ENCODE results near the gene CEP131. TPM values are rescaled to one million over a fixed set of nuclear protein-coding genes. Genes with fewer than 3 reads are reported as not detected.

The CEP131 gene
- total RNA-seq, 5 donors from 2014 or later (not counting 1 experiment from before 2014, with no cell fraction given) = 9.0 to 15.8 (median 11.2) TPM

GRCh38 chr17:81176666-81177065, 46.1 kb downstream of the CEP131 start:
- no peak overlapping the region for H3K4me3 Mint-ChIP-seq
- no peaks in the 10 kb centered on the region for H3K9me3 ChIP-seq
- CTCF ChIA-PET = no interaction called here
- H3K27ac Mint-ChIP-seq = no peak overlapping the region
- no peak for ATAC-seq (replicated peaks in 1 of 4)
- no peak overlapping the region for H3K27ac ChIP-seq (ENCODE audit: low read length)
- POLR2A ChIA-PET = no interaction called here
- no peak for DNase-seq
- no peaks in the 10 kb centered on the region for H3K36me3 Mint-ChIP-seq
- no peak overlapping the region for H3K4me3 ChIP-seq (ENCODE audit: control insufficient read depth in 1 of 2, extremely low read depth in 1 of 2, low read length in 1 of 2)
- peaks cover 0 to 1% of the 10 kb centered on the region in 2 donors for H3K27me3 Mint-ChIP-seq
- WGBS (ENCODE audit: insufficient coverage) = 100% methylated on average over 3 of the region's 7 CpGs
- H3K36me3 ChIP-seq (ENCODE audit: control insufficient read depth in 2 of 2, extremely low read depth in 1 of 2, insufficient read depth in 1 of 2, low read length in 1 of 2) = no peaks in the 10 kb centered on the region
- no peaks in the 10 kb centered on the region for H3K4me1 ChIP-seq (ENCODE audit: control insufficient read depth in 1 of 2, extremely low read depth in 1 of 2, insufficient read depth in 2 of 2, low read length in 2 of 2)
- no peaks in the 10 kb centered on the region for H3K4me1 Mint-ChIP-seq
- H3K27me3 ChIP-seq (replicated peaks in 1 of 2; ENCODE audit: control insufficient read depth in 2 of 2, extremely low read depth in 1 of 2, insufficient read depth in 2 of 2, low read length in 1 of 2) = peaks cover 0 to 11% of the 10 kb centered on the region in 2 experiments
- H3K9me3 Mint-ChIP-seq = no peaks in the 10 kb centered on the region

GRCh38 chr17:81173762-81174155, 49.0 kb downstream of the CEP131 start:
- Mint-ChIP-seq H3K36me3 (no peaks in the 10 kb centered on the region), H3K27ac (no peak overlapping the region), H3K27me3 (peaks cover 0 to 1% of the 10 kb centered on the region in 2 donors), H3K4me3 (no peak overlapping the region), H3K4me1 (no peaks in the 10 kb centered on the region), H3K9me3 (no peaks in the 10 kb centered on the region)
- no peaks in the 10 kb centered on the region for H3K9me3 ChIP-seq
- CTCF ChIA-PET = no interaction called here
- no peak for ATAC-seq (replicated peaks in 1 of 4)
- 67% methylated on average over 1 of the region's 1 CpG for WGBS (ENCODE audit: insufficient coverage)
- no peak overlapping the region for H3K4me3 ChIP-seq (ENCODE audit: control insufficient read depth in 1 of 2, extremely low read depth in 1 of 2, low read length in 1 of 2)
- no peak for DNase-seq
- H3K36me3 ChIP-seq (ENCODE audit: control insufficient read depth in 2 of 2, extremely low read depth in 1 of 2, insufficient read depth in 1 of 2, low read length in 1 of 2) = no peaks in the 10 kb centered on the region
- H3K4me1 ChIP-seq (ENCODE audit: control insufficient read depth in 1 of 2, extremely low read depth in 1 of 2, insufficient read depth in 2 of 2, low read length in 2 of 2) = no peaks in the 10 kb centered on the region
- POLR2A ChIA-PET = no interaction called here
- no peak overlapping the region for H3K27ac ChIP-seq (ENCODE audit: low read length)
- H3K27me3 ChIP-seq (replicated peaks in 1 of 2; ENCODE audit: control insufficient read depth in 2 of 2, extremely low read depth in 1 of 2, insufficient read depth in 2 of 2, low read length in 1 of 2) = peaks cover 0 to 11% of the 10 kb centered on the region in 2 experiments

GRCh38 chr17:81173052-81173761, 49.6 kb downstream of the CEP131 start:
- WGBS (ENCODE audit: insufficient coverage) = 81% methylated on average over 7 of the region's 11 CpGs
- DNase-seq (no peak), ATAC-seq (replicated peaks in 1 of 4) (no peak)
- Histone ChIP-seq H3K4me1 (ENCODE audit: control insufficient read depth in 1 of 2, extremely low read depth in 1 of 2, insufficient read depth in 2 of 2, low read length in 2 of 2) (no peaks in the 10 kb centered on the region), H3K27me3 (replicated peaks in 1 of 2; ENCODE audit: control insufficient read depth in 2 of 2, extremely low read depth in 1 of 2, insufficient read depth in 2 of 2, low read length in 1 of 2) (peaks cover 0 to 15% of the 10 kb centered on the region in 2 experiments), H3K4me3 (ENCODE audit: control insufficient read depth in 1 of 2, extremely low read depth in 1 of 2, low read length in 1 of 2) (no peak overlapping the region), H3K27ac (ENCODE audit: low read length) (no peak overlapping the region), H3K9me3 (no peaks in the 10 kb centered on the region), H3K36me3 (ENCODE audit: control insufficient read depth in 2 of 2, extremely low read depth in 1 of 2, insufficient read depth in 1 of 2, low read length in 1 of 2) (no peaks in the 10 kb centered on the region)
- Mint-ChIP-seq H3K4me1 (no peaks in the 10 kb centered on the region), H3K36me3 (no peaks in the 10 kb centered on the region), H3K27me3 (peaks cover 0 to 1% of the 10 kb centered on the region in 2 donors), H3K4me3 (no peak overlapping the region), H3K9me3 (no peaks in the 10 kb centered on the region), H3K27ac (no peak overlapping the region)
- CTCF ChIA-PET = no interaction called here
- POLR2A ChIA-PET = no interaction called here

GRCh38 chr17:81171941-81172340, 50.8 kb downstream of the CEP131 start:
- peaks cover 0 to 4% (median 1%) of the 10 kb centered on the region in 3 donors for H3K4me1 Mint-ChIP-seq
- no peak overlapping the region for H3K27ac Mint-ChIP-seq
- Histone ChIP-seq H3K27ac (ENCODE audit: low read length) (no peak overlapping the region), H3K4me3 (ENCODE audit: control insufficient read depth in 1 of 2, extremely low read depth in 1 of 2, low read length in 1 of 2) (no peak overlapping the region), H3K36me3 (ENCODE audit: control insufficient read depth in 2 of 2, extremely low read depth in 1 of 2, insufficient read depth in 1 of 2, low read length in 1 of 2) (no peaks in the 10 kb centered on the region), H3K27me3 (replicated peaks in 1 of 2; ENCODE audit: control insufficient read depth in 2 of 2, extremely low read depth in 1 of 2, insufficient read depth in 2 of 2, low read length in 1 of 2) (peaks cover 0 to 28% of the 10 kb centered on the region in 2 experiments), H3K9me3 (no peaks in the 10 kb centered on the region), H3K4me1 (ENCODE audit: control insufficient read depth in 1 of 2, extremely low read depth in 1 of 2, insufficient read depth in 2 of 2, low read length in 2 of 2) (no peaks in the 10 kb centered on the region)
- 69% methylated on average over 4 of the region's 8 CpGs for WGBS (ENCODE audit: insufficient coverage)
- no peak for ATAC-seq (replicated peaks in 1 of 4)
- ChIA-PET CTCF (no interaction called here), POLR2A (no interaction called here)
- H3K36me3 Mint-ChIP-seq = no peaks in the 10 kb centered on the region
- no peaks in the 10 kb centered on the region for H3K9me3 Mint-ChIP-seq
- no peak overlapping the region for H3K4me3 Mint-ChIP-seq
- no peak for DNase-seq
- H3K27me3 Mint-ChIP-seq = peaks cover 5 to 9% of the 10 kb centered on the region in 2 donors

GRCh38 chr17:81170727-81171494, 51.9 kb downstream of the CEP131 start:
- Mint-ChIP-seq H3K4me1 (peaks cover 0 to 4% (median 1%) of the 10 kb centered on the region in 3 donors), H3K27me3 (peaks cover 5 to 11% of the 10 kb centered on the region in 2 donors), H3K27ac (no peak overlapping the region), H3K36me3 (no peaks in the 10 kb centered on the region), H3K9me3 (no peaks in the 10 kb centered on the region), H3K4me3 (no peak overlapping the region)
- H3K27me3 ChIP-seq (replicated peaks in 1 of 2; ENCODE audit: control insufficient read depth in 2 of 2, extremely low read depth in 1 of 2, insufficient read depth in 2 of 2, low read length in 1 of 2) = peaks cover 0 to 34% of the 10 kb centered on the region in 2 experiments
- no peaks in the 10 kb centered on the region for H3K36me3 ChIP-seq (ENCODE audit: control insufficient read depth in 2 of 2, extremely low read depth in 1 of 2, insufficient read depth in 1 of 2, low read length in 1 of 2)
- ChIA-PET POLR2A (interaction anchor here in 1 of 2 donors (0.6 kb wide), 1 partner anchor 327 kb away, joined by 13 read pairs; no protein-coding TSS in a partner anchor), CTCF (no interaction called here)
- no peak overlapping the region for H3K27ac ChIP-seq (ENCODE audit: low read length)
- peaks cover 0 to 5% of the 10 kb centered on the region in 2 experiments for H3K4me1 ChIP-seq (ENCODE audit: control insufficient read depth in 1 of 2, extremely low read depth in 1 of 2, insufficient read depth in 2 of 2, low read length in 2 of 2)
- ATAC-seq (replicated peaks in 1 of 4) (no peak), DNase-seq (no peak)
- WGBS (ENCODE audit: insufficient coverage) = 92% methylated on average over 13 of the region's 15 CpGs
- H3K4me3 ChIP-seq (ENCODE audit: control insufficient read depth in 1 of 2, extremely low read depth in 1 of 2, low read length in 1 of 2) = no peak overlapping the region
- no peaks in the 10 kb centered on the region for H3K9me3 ChIP-seq

GRCh38 chr17:81169870-81170309, 52.9 kb downstream of the CEP131 start:
- POLR2A ChIA-PET = no interaction called here
- CTCF ChIA-PET = no interaction called here
- 82% methylated on average over 3 of the region's 3 CpGs for WGBS (ENCODE audit: insufficient coverage)
- no peak for DNase-seq
- Histone ChIP-seq H3K27ac (ENCODE audit: low read length) (no peak overlapping the region), H3K36me3 (ENCODE audit: control insufficient read depth in 2 of 2, extremely low read depth in 1 of 2, insufficient read depth in 1 of 2, low read length in 1 of 2) (no peaks in the 10 kb centered on the region), H3K4me3 (ENCODE audit: control insufficient read depth in 1 of 2, extremely low read depth in 1 of 2, low read length in 1 of 2) (no peak overlapping the region), H3K4me1 (ENCODE audit: control insufficient read depth in 1 of 2, extremely low read depth in 1 of 2, insufficient read depth in 2 of 2, low read length in 2 of 2) (peaks cover 0 to 10% of the 10 kb centered on the region in 2 experiments), H3K9me3 (no peaks in the 10 kb centered on the region), H3K27me3 (replicated peaks in 1 of 2; ENCODE audit: control insufficient read depth in 2 of 2, extremely low read depth in 1 of 2, insufficient read depth in 2 of 2, low read length in 1 of 2) (peaks cover 0 to 43% of the 10 kb centered on the region in 2 experiments)
- Mint-ChIP-seq H3K36me3 (no peaks in the 10 kb centered on the region), H3K9me3 (no peaks in the 10 kb centered on the region), H3K27ac (no peak overlapping the region), H3K4me1 (peaks cover 0 to 4% (median 1%) of the 10 kb centered on the region in 3 donors), H3K27me3 (peaks cover 5 to 11% of the 10 kb centered on the region in 2 donors), H3K4me3 (no peak overlapping the region)
- ATAC-seq (replicated peaks in 1 of 4) = no peak
